D341Med (cell line): Measurements from ENCODE around the gene CD81.
"Not testable (repeated sequence)": the region's sequence is repeated elsewhere in the genome, so short reads cannot be mapped to it uniquely, and the experiment has no call there.

Experiments used
- DNase-seq: peaks from one replicate; pipeline ENCODE4 v3.0.0; 2012; ENCODE audit warnings: low spot score

The CD81 gene

GRCh38 chr11:2376751-2377451 lies at the start of gene CD81:
Gene CD81 (plus strand): TSS chr11:2377310. CDS start chr11:2377550, 240 bp downstream.
- DNase-seq: peak; percentile 96

- no peak for DNase-seq
Measured at GRCh38 chr11:2328021-2328420, 49.1 kb upstream of the CD81 start.

GRCh38 chr11:2328656-2329354 lies 48.3 kb upstream of the CD81 start:
- DNase-seq: peak; percentile 5

- no peak for DNase-seq
Measured at GRCh38 chr11:2329551-2329950, 47.6 kb upstream of the CD81 start.

GRCh38 chr11:2330696-2331095 lies 46.4 kb upstream of the CD81 start:
- no peak for DNase-seq

GRCh38 chr11:2331404-2331803 lies 45.7 kb upstream of the CD81 start:
- DNase-seq: no peak

GRCh38 chr11:2332569-2332968 lies 44.5 kb upstream of the CD81 start:
- DNase-seq: not testable (repeated sequence)

GRCh38 chr11:2333486-2334205 lies 43.5 kb upstream of the CD81 start:
- not testable (repeated sequence) for DNase-seq

- DNase-seq: not testable (repeated sequence)
Measured at GRCh38 chr11:2335286-2335685, 41.8 kb upstream of the CD81 start.

- DNase-seq: not testable (repeated sequence)
Measured at GRCh38 chr11:2338760-2339159, 38.4 kb upstream of the CD81 start.

- no peak for DNase-seq
Measured at GRCh38 chr11:2342557-2342956, 34.6 kb upstream of the CD81 start.

- DNase-seq: no peak
Measured at GRCh38 chr11:2342981-2343380, 34.1 kb upstream of the CD81 start.

GRCh38 chr11:2343502-2343901 lies 33.6 kb upstream of the CD81 start:
- DNase-seq: no peak

- no peak for DNase-seq
Measured at GRCh38 chr11:2345050-2345449, 32.1 kb upstream of the CD81 start.

- DNase-seq: peak; percentile 9
Measured at GRCh38 chr11:2346014-2346413, 31.1 kb upstream of the CD81 start.

GRCh38 chr11:2346586-2347307 lies 30.4 kb upstream of the CD81 start:
- peak; percentile 7 for DNase-seq

GRCh38 chr11:2347308-2347830 lies 29.7 kb upstream of the CD81 start:
- DNase-seq: no peak

- DNase-seq: no peak
Measured at GRCh38 chr11:2348986-2349385, 28.1 kb upstream of the CD81 start.

GRCh38 chr11:2351701-2352100 lies 25.4 kb upstream of the CD81 start:
- no peak for DNase-seq

- DNase-seq: no peak
Measured at GRCh38 chr11:2352420-2352819, 24.7 kb upstream of the CD81 start.

GRCh38 chr11:2355000-2355644 lies 22.0 kb upstream of the CD81 start:
- no peak for DNase-seq

- no peak for DNase-seq
Measured at GRCh38 chr11:2357246-2357645, 19.9 kb upstream of the CD81 start.
